Activated T-helper 2 cell treated with anti-CD3 and anti-CD28 coated beads, Interferon-gamma antibody, Interleukin-2, Interleukin-4, amounts not matched to agents 10 μg/mL and 5 μg/mL and 100 μg/mL, durations not matched to agents 14 hours and 24 hours and 36 hours (primary cell): ENCODE measurements around the gene LMAN2L. TPM values are rescaled to one million over a fixed set of nuclear protein-coding genes. Genes with fewer than 3 reads are reported as not detected.

Source experiments
- DNase-seq: peaks from one replicate; pipeline ENCODE4 v3.0.0; 2021; ENCODE audit warnings: low spot score
- H3K27ac Mint-ChIP-seq: one replicate; pipeline ENCODE4 v1.8.0; 2021; ENCODE audit warnings: mixed read lengths
- H3K27me3 Mint-ChIP-seq: one replicate; pipeline ENCODE4 v1.8.0; 2021; ENCODE audit warnings: low read depth, mixed read lengths
- H3K36me3 Mint-ChIP-seq: one replicate; pipeline ENCODE4 v1.8.0; 2021; ENCODE audit warnings: low read depth, mixed read lengths
- H3K4me1 Mint-ChIP-seq: one replicate; pipeline ENCODE4 v1.8.0; 2021; ENCODE audit warnings: low read depth, mixed read lengths
- H3K4me3 Mint-ChIP-seq: one replicate; pipeline ENCODE4 v1.8.0; 2021; ENCODE audit warnings: low read depth, mild to moderate bottlenecking, moderate library complexity, mixed read lengths
- H3K9me3 Mint-ChIP-seq: one replicate; pipeline ENCODE4 v1.8.0; 2021; ENCODE audit warnings: mixed read lengths
- intact Hi-C: fragments of 100-400 bp; cut with micrococcal nuclease; formaldehyde crosslinking; loops from one replicate; pipeline ENCODE4 v1.15.1; 2023
- total RNA-seq: library from RNA; stranded (reverse); gene quantifications from 2 replicates; pipeline ENCODE4 v1.2.3, GENCODE V29; 2022

The LMAN2L gene
- total RNA-seq, 1 donor from 2014 or later = 6.0 TPM

DNA sequence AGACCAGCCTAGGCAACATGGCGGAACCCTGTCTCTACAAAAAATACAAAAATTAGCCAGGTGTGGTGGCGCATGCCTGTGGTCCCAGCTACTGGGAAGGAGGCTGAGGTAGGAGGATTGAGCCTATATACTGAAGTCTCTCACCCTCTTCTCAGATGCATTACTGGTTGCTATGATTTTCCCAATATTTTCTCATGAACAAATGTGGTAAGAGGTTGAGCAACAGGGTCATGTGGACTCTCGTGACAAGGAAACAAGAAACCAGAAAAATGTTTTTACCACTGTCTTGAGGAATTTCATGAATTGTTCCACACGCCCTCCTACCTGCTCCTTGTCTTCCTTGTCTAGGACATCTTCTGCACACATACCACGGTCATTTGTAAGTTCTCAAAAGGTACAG, 12.4 kb downstream of the LMAN2L start:
- Mint-ChIP-seq H3K36me3 (peaks cover 26% of the 10 kb centered on the region), H3K27ac (no peak overlapping the region)
- no peak for DNase-seq

GRCh38 chr2:96726131-96726530, 13.7 kb downstream of the LMAN2L start:
- Mint-ChIP-seq H3K27me3 (no peaks in the 10 kb centered on the region), H3K4me1 (no peaks in the 10 kb centered on the region), H3K36me3 (peaks cover 22% of the 10 kb centered on the region), H3K27ac (no peak overlapping the region), H3K9me3 (no peaks in the 10 kb centered on the region), H3K4me3 (no peak overlapping the region)
- intact Hi-C loops = no loop called here
- DNase-seq = no peak

More for the DNA sequence above, 12.4 kb downstream of the LMAN2L start:
- Mint-ChIP-seq H3K4me3 (no peak overlapping the region), H3K4me1 (no peaks in the 10 kb centered on the region), H3K9me3 (no peaks in the 10 kb centered on the region), H3K27me3 (no peaks in the 10 kb centered on the region)
- intact Hi-C loops = no loop called here

DNA sequence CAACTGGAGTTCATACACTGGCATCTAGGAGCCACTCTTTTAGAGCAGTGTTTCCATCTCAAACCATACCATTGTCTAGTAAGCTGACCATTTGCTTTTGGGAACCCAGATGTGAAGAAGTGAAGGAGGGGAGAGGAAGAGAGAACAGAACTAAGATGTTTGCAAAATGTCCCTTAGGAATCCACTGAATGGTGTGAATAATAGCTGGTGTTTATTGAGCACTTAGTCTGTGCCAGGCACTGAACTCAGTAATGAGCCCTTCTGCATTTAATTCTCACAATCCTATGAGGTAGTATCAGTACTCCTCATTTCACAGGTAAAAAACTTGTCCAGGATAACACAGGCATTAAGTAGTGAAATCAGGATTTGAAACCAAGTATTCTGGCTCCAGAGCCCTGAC, 23.5 kb downstream of the LMAN2L start:
- H3K4me3 Mint-ChIP-seq = no peak overlapping the region
- no peak overlapping the region for H3K27ac Mint-ChIP-seq
- intact Hi-C loops = no loop called here
- H3K27me3 Mint-ChIP-seq = no peaks in the 10 kb centered on the region
- no peaks in the 10 kb centered on the region for H3K4me1 Mint-ChIP-seq
- DNase-seq = no peak
- H3K9me3 Mint-ChIP-seq = no peaks in the 10 kb centered on the region
- H3K36me3 Mint-ChIP-seq = peaks cover 3% of the 10 kb centered on the region

DNA sequence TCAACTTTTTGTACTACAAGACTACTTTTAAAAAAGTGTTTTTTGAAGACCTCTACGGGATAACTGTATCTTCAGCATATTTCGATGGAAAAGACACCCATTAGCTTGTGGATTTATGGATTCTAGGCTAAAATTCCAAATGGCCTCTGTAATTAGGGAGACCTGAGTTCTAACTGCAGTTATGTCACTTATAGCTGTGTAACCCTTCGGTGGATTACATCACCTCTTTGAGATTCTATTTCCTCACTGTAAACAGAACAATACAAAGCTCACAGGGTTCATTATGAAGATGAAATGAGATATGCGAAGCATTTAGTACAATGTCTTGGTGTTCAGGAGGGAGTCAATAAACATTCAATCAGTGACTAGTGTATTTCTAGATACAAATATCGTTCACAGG, 24.2 kb downstream of the LMAN2L start:
- intact Hi-C loops = no loop called here
- Mint-ChIP-seq H3K4me1 (peaks cover 2% of the 10 kb centered on the region), H3K27ac (no peak overlapping the region), H3K36me3 (peaks cover 6% of the 10 kb centered on the region), H3K27me3 (no peaks in the 10 kb centered on the region), H3K4me3 (no peak overlapping the region), H3K9me3 (no peaks in the 10 kb centered on the region)
- DNase-seq = no peak

GRCh38 chr2:96710985-96711384, 28.9 kb downstream of the LMAN2L start:
- Mint-ChIP-seq H3K27ac (no peak overlapping the region), H3K9me3 (no peaks in the 10 kb centered on the region), H3K4me3 (no peak overlapping the region), H3K4me1 (peaks cover 2% of the 10 kb centered on the region), H3K36me3 (peaks cover 33% of the 10 kb centered on the region), H3K27me3 (no peaks in the 10 kb centered on the region)
- intact Hi-C loops = no loop called here
- DNase-seq = no peak

- H3K4me3 Mint-ChIP-seq = no peak overlapping the region
- intact Hi-C loops = no loop called here
- DNase-seq = no peak
- H3K9me3 Mint-ChIP-seq = no peaks in the 10 kb centered on the region
- H3K36me3 Mint-ChIP-seq = peaks cover 15% of the 10 kb centered on the region
- no peaks in the 10 kb centered on the region for H3K4me1 Mint-ChIP-seq
- H3K27me3 Mint-ChIP-seq = no peaks in the 10 kb centered on the region
- no peak overlapping the region for H3K27ac Mint-ChIP-seq
These were observed 36.7 kb downstream of the LMAN2L start for GRCh38 chr2:96703021-96703751.

DNA sequence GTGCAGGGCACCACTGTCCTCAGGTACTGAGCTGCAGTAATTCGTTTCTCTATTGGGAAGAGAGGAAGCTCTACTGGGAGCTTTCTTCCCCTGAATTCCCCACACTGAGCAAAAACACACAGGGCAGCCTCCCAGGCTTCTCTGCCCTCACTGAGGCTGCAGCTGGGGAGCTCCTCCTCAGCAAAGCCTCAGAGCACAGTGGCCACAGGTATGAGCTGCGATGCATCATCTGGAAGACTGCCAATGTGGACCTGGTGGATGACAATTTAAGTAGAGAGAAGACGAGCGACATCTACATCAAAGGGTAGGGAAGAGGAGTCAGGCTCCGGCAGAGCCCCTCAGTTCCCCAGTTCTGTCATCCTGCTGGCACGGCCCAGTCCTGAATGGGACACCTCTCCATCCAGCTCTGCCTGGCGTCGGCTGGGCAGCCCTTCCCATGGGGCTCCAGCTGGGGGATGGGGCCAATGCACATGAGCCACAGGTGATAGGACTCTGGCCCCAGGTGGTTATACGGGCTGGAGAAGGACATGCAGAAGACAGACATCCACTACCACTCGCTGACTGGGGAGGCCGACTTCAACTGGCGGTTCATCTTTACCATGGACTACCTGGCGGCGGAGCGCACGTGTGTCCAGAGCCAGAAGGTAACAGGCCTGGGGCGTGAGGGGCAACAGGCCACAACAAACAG, 37.6 kb downstream of the LMAN2L start:
- no peak for DNase-seq
- Mint-ChIP-seq H3K4me1 (no peaks in the 10 kb centered on the region), H3K36me3 (peaks cover 8% of the 10 kb centered on the region), H3K9me3 (no peaks in the 10 kb centered on the region), H3K27ac (no peak overlapping the region), H3K4me3 (no peak overlapping the region), H3K27me3 (no peaks in the 10 kb centered on the region)
- intact Hi-C loops = no loop called here

DNA sequence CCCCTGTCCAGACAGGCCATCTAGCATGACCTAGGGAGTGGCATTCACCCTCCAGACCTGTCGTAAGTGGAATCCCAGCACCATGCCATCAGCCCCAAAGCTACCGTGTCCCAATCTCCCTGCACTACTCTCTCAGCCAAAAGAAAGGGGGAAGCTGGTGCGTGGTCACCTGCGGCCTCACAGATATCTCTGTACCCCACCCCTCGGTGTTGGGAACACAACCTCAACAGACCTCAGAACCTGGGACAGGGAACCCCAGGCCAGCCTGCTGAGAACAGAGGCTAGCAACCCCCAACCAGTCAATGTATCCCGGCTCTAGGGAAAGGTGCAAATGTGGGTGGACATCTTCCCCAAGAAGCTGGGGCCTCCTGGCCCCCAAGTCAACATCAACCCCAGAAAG, 38.2 kb downstream of the LMAN2L start:
- Mint-ChIP-seq H3K4me3 (no peak overlapping the region), H3K36me3 (peaks cover 4% of the 10 kb centered on the region), H3K9me3 (no peaks in the 10 kb centered on the region), H3K4me1 (no peaks in the 10 kb centered on the region), H3K27me3 (no peaks in the 10 kb centered on the region), H3K27ac (no peak overlapping the region)
- intact Hi-C loops = no loop called here
- DNase-seq = no peak

DNA sequence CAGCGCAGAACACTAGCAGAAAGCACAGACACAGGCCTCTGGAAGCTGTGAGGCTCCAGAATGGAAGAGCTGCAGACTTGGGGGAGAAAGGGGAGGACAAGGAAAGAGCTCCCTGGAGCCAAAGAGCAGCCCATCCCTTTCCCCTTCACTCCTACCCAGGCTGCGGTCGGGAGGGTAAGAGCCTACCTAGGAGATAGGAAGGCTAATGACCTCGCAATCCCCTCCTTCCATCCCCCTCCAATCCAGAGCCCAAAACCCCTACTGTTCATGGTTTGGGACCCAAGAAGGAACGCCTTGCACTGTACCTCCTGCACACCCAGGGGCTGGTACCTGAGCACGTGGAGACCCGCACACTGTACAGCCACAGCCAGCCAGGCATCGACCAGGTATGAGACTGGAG, 39.8 kb downstream of the LMAN2L start:
- no peaks in the 10 kb centered on the region for H3K4me1 Mint-ChIP-seq
- DNase-seq = no peak
- no peak overlapping the region for H3K4me3 Mint-ChIP-seq
- no peak overlapping the region for H3K27ac Mint-ChIP-seq
- H3K27me3 Mint-ChIP-seq = no peaks in the 10 kb centered on the region
- H3K36me3 Mint-ChIP-seq = no peaks in the 10 kb centered on the region
- intact Hi-C loops = no loop called here
- no peaks in the 10 kb centered on the region for H3K9me3 Mint-ChIP-seq

DNA sequence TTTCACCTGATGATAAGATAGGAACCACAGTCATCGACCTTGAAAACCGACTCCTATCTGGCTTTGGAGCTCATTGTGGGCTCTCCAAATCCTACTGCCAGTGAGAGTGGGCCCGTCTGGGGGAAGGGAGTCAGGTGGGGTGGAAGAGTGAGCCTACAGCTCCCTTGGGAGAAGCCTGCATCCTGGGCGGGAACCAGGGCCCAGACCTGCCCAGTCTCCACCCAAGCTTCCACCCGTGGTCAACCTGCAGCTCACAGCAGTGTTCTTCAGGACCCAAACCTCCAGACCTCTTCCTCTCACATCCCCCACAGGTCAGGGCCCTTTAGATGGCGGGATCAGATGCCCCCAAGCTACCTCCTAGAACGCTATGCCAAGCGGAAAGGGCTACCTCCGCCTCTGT, 40.2 kb downstream of the LMAN2L start:
- Mint-ChIP-seq H3K4me3 (no peak overlapping the region), H3K4me1 (no peaks in the 10 kb centered on the region), H3K36me3 (no peaks in the 10 kb centered on the region), H3K9me3 (no peaks in the 10 kb centered on the region), H3K27me3 (no peaks in the 10 kb centered on the region), H3K27ac (no peak overlapping the region)
- DNase-seq = no peak
- intact Hi-C loops = no loop called here

DNA sequence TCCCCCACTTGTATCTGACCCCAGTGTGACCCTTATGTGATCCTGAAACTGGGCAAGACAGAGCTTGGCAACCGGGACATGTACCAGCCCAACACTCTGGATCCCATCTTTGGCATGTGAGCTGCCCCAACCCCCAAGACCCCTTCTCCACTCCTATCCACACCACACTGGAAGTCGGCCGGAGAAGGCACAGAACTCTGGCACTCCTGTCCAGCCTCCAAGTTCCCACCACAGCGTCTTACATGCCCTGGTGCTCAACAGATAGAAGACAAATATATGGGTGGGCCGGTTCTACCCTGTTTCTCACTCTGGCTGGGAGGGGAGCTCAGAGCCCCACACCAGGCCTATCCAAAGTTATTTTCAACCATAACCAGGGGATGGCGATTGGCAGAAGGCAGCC, 40.8 kb downstream of the LMAN2L start:
- Mint-ChIP-seq H3K4me1 (no peaks in the 10 kb centered on the region), H3K4me3 (no peak overlapping the region), H3K27ac (no peak overlapping the region), H3K36me3 (no peaks in the 10 kb centered on the region), H3K27me3 (no peaks in the 10 kb centered on the region), H3K9me3 (no peaks in the 10 kb centered on the region)
- intact Hi-C loops = no loop called here
- no peak for DNase-seq

GRCh38 chr2:96698221-96698861, 41.5 kb downstream of the LMAN2L start:
- no peaks in the 10 kb centered on the region for H3K27me3 Mint-ChIP-seq
- no peak overlapping the region for H3K4me3 Mint-ChIP-seq
- H3K27ac Mint-ChIP-seq = no peak overlapping the region
- intact Hi-C loops = no loop called here
- no peaks in the 10 kb centered on the region for H3K4me1 Mint-ChIP-seq
- DNase-seq = no peak
- no peaks in the 10 kb centered on the region for H3K9me3 Mint-ChIP-seq
- H3K36me3 Mint-ChIP-seq = no peaks in the 10 kb centered on the region

DNA sequence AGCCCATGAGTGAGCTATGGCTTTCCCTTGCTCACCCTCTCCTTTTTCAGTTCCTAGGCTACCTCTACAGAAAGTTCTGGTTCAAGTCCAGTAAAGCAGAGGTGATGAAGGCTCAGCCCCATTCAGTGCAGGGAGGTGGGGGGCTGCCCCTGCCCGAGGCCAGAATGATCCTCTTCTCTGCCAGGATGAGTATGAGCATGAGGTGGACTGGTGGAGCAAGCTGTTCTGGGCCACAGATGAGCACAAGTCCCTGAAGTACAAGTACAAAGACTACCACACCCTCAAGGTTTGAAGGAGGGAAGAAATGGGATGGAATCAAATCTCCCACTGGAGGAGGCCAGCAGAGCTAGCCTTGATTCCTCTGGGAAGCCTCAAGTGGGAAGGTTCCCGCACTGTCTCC, 42.4 kb downstream of the LMAN2L start:
- no peaks in the 10 kb centered on the region for H3K27me3 Mint-ChIP-seq
- no peak for DNase-seq
- H3K4me1 Mint-ChIP-seq = no peaks in the 10 kb centered on the region
- H3K9me3 Mint-ChIP-seq = no peaks in the 10 kb centered on the region
- no peak overlapping the region for H3K27ac Mint-ChIP-seq
- intact Hi-C loops = no loop called here
- H3K4me3 Mint-ChIP-seq = no peak overlapping the region
- H3K36me3 Mint-ChIP-seq = no peaks in the 10 kb centered on the region
